ENCODE results near the gene OSBPL6. TPM values are rescaled to one million over a fixed set of nuclear protein-coding genes. Genes with fewer than 3 reads are reported as not detected.
"Not testable (repeated sequence)": the region's sequence is repeated elsewhere in the genome, so short reads cannot be mapped to it uniquely, and the experiment has no call there.

The OSBPL6 gene
- total and polyA plus RNA-seq, 4 donors: 1.3 to 3.3 (median 2.2) TPM

DNA sequence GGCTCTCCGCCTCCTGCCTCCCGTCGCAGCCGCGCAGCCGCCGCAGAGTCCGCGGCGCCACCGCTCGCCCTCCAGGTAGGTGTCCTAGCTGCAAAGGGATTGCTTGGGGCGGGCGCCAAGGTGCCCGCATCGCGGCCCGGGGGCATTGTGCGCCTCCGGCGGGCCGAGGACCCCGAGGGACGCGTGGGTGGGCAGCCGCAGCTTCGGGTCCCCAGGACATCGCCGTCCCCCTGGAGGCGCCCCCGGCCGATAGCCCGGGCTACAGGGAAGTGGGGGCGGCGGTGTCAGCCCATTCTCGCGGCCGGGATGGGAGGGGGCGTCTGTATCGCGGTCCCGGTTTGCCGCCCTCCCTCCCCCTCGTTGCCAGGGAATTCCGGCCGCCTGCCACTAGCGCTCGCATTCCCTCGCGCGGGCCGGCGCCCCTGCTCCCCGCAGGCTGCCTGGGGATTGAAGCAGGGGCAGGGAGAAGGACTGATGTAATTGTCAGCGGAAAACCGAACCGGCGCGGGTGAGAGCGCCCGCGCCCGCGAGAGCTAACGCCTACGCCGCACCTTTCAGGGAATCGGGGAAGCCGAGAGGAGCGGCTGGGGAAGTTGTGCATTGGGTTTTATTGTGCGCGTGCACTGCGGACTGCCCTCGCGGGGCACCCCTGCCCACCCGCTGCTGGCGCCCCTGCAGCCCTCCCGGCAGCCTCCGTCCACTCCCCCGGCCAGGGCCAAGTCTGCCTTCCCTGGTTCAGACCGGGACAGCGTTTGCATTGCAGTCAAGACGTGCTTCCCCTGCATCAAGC lies 483 bp downstream of the OSBPL6 start:
- H3K4me1 ChIP-seq (ENCODE audit: control insufficient read depth in 4 of 4, insufficient read depth in 4 of 4, low read length in 3 of 4): peaks cover 0 to 20% (median 13%) of the 10 kb centered on the region in 4 donors
- H3K27me3 ChIP-seq (ENCODE audit: control insufficient read depth in 4 of 4, insufficient read depth in 4 of 4, low read length in 3 of 4): no peaks in the 10 kb centered on the region
- H3K4me3 ChIP-seq (ENCODE audit: low read depth in 1 of 3, low read length in 3 of 3): peak overlapping the region; percentile 73 to 90 (median 79)
- peak overlapping the region; percentile 66 to 85 for H3K27ac ChIP-seq (ENCODE audit: low read depth in 1 of 2, low read length in 2 of 2)
- under 1% methylated on average over 83 of the region's 83 CpGs for whole genome bisulfite sequencing
- H3K9ac ChIP-seq (ENCODE audit: low read depth in 1 of 2, low read length in 2 of 2): peak overlapping the region in 1 of 2 donors; percentile 97
- H3K9me3 ChIP-seq (ENCODE audit: control insufficient read depth in 4 of 4, low read length in 3 of 4): no peaks in the 10 kb centered on the region
- no peaks in the 10 kb centered on the region for H3K36me3 ChIP-seq (ENCODE audit: control insufficient read depth in 4 of 4, insufficient read depth in 3 of 4, low read depth in 1 of 4, low read length in 3 of 4)
- TF ChIP-seq GABPA (IDR thresholded peaks at IDR 0.05 in 1 of 2, conservative IDR thresholded peaks at IDR 0.05 in 1 of 2): no peak
- TF ChIP-seq SP1 (IDR thresholded peaks at IDR 0.05): no peak
- no peak for TF ChIP-seq RAD21 (IDR thresholded peaks at IDR 0.05)
- TF ChIP-seq, protein P1, sequence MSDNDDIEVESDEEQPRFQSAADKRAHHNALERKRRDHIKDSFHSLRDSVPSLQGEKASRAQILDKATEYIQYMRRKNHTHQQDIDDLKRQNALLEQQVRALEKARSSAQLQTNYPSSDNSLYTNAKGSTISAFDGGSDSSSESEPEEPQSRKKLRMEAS (IDR thresholded peaks at IDR 0.05): no peak
- TF ChIP-seq FOXA1 (IDR thresholded peaks at IDR 0.05): no peak
- TF ChIP-seq YY1 (IDR thresholded peaks at IDR 0.05): no peak
- no peak for TF ChIP-seq NR2F2 (IDR thresholded peaks at IDR 0.05)
- DNase-seq (ENCODE audit: low spot score): peak; percentile 47

DNA sequence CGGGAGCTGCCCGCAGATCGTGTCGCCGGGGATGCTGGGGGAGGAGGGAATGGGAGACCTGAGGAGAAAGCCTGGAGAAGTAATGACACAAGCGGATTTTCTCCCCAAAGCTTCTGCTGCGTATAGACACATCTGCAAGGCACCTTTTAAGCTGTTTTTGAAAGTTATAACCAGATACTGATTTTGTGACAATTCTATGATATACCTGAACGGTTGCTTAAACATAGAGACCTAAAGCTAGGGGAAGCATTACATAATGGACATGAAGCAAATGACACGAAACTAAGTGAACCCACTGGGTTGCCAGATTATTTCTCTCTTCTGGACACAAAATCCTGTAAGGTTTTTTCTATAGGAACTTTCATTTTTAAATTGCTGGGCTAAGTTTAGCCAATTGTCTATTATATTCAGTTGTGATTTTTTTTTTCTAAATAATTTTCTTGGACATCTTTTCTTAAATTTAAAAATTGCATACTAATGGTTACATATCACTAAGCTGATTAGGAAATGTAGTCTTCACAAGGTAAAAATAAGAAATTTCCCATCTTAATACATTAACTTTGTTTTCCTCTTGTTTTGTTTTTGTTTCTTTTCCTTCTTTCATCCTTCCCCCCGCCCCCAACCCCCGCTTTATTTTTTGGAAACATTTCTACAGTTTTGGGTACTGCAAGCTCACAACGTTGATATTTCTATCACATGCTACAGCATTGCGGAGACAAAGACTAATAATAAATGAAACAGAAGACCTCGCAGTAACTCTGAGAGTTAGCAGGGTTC lies 1.3 kb downstream of the OSBPL6 start:
- peak overlapping the region; percentile 66 to 85 for H3K27ac ChIP-seq (ENCODE audit: low read depth in 1 of 2, low read length in 2 of 2)
- H3K4me1 ChIP-seq (ENCODE audit: control insufficient read depth in 4 of 4, insufficient read depth in 4 of 4, low read length in 3 of 4): peaks cover 0 to 20% (median 13%) of the 10 kb centered on the region in 4 donors
- no peaks in the 10 kb centered on the region for H3K36me3 ChIP-seq (ENCODE audit: control insufficient read depth in 4 of 4, insufficient read depth in 3 of 4, low read depth in 1 of 4, low read length in 3 of 4)
- 22% methylated on average over 14 of the region's 14 CpGs for WGBS
- peak overlapping the region; percentile 73 to 90 (median 79) for H3K4me3 ChIP-seq (ENCODE audit: low read depth in 1 of 3, low read length in 3 of 3)
- TF ChIP-seq GABPA (IDR thresholded peaks at IDR 0.05 in 1 of 2, conservative IDR thresholded peaks at IDR 0.05 in 1 of 2) (no peak), TAF1 (conservative IDR thresholded peaks at IDR 0.05) (no peak), YY1 (IDR thresholded peaks at IDR 0.05) (peak; percentile 30), FOXA2 (IDR thresholded peaks at IDR 0.05) (no peak), NR2F2 (IDR thresholded peaks at IDR 0.05) (no peak)
- no peak for DNase-seq (ENCODE audit: low spot score)
- no peaks in the 10 kb centered on the region for H3K9me3 ChIP-seq (ENCODE audit: control insufficient read depth in 4 of 4, low read length in 3 of 4)
- no peak overlapping the region for H3K9ac ChIP-seq (ENCODE audit: low read depth in 1 of 2, low read length in 2 of 2)
- H3K27me3 ChIP-seq (ENCODE audit: control insufficient read depth in 4 of 4, insufficient read depth in 4 of 4, low read length in 3 of 4): no peaks in the 10 kb centered on the region

DNA sequence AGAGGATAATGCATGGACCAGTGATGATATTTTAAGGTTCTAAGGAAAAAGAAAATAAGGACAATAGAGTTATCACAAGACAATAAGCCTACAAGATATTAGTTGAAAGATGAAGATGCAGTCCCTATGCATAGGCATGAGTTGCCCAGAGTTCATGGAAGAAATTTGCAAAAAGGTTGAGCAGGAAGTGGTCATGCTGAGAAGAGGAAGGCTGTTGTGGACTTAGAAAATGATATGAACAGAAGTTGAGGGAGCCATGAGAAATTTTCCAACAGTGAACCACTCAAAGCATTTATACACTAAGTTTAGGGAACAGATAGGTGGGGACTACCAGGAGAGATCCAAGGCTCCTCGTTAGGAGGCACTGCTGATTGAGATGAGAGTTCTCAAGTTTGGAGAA lies 3.5 kb downstream of the OSBPL6 start:
- Histone ChIP-seq H3K27ac (ENCODE audit: low read depth in 1 of 2, low read length in 2 of 2) (no peak overlapping the region), H3K36me3 (ENCODE audit: control insufficient read depth in 4 of 4, insufficient read depth in 3 of 4, low read depth in 1 of 4, low read length in 3 of 4) (no peaks in the 10 kb centered on the region), H3K9me3 (ENCODE audit: control insufficient read depth in 4 of 4, low read length in 3 of 4) (no peaks in the 10 kb centered on the region), H3K4me3 (ENCODE audit: low read depth in 1 of 3, low read length in 3 of 3) (no peak overlapping the region), H3K4me1 (ENCODE audit: control insufficient read depth in 4 of 4, insufficient read depth in 4 of 4, low read length in 3 of 4) (peaks cover 0 to 15% (median 10%) of the 10 kb centered on the region in 4 donors), H3K9ac (ENCODE audit: low read depth in 1 of 2, low read length in 2 of 2) (no peak overlapping the region), H3K27me3 (ENCODE audit: control insufficient read depth in 4 of 4, insufficient read depth in 4 of 4, low read length in 3 of 4) (no peaks in the 10 kb centered on the region)
- 85% methylated on average over 1 of the region's 1 CpG for WGBS
- no peak for DNase-seq (ENCODE audit: low spot score)
- TF ChIP-seq, protein P1 (IDR thresholded peaks at IDR 0.05): no peak
- TF ChIP-seq HNF4A (conservative IDR thresholded peaks at IDR 0.05) (no peak), NR2F2 (IDR thresholded peaks at IDR 0.05) (no peak), JUND (IDR thresholded peaks at IDR 0.05) (no peak), RXRA (IDR thresholded peaks at IDR 0.05) (no peak), GABPA (IDR thresholded peaks at IDR 0.05 in 1 of 2, conservative IDR thresholded peaks at IDR 0.05 in 1 of 2) (no peak), SP1 (IDR thresholded peaks at IDR 0.05) (no peak), TAF1 (conservative IDR thresholded peaks at IDR 0.05) (no peak), EGR1 (IDR thresholded peaks at IDR 0.05; ENCODE audit: low read depth in 2 of 2) (no peak)
- TF ChIP-seq, protein P2, sequence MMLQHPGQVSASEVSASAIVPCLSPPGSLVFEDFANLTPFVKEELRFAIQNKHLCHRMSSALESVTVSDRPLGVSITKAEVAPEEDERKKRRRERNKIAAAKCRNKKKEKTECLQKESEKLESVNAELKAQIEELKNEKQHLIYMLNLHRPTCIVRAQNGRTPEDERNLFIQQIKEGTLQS (IDR thresholded peaks at IDR 0.05): no peak

DNA sequence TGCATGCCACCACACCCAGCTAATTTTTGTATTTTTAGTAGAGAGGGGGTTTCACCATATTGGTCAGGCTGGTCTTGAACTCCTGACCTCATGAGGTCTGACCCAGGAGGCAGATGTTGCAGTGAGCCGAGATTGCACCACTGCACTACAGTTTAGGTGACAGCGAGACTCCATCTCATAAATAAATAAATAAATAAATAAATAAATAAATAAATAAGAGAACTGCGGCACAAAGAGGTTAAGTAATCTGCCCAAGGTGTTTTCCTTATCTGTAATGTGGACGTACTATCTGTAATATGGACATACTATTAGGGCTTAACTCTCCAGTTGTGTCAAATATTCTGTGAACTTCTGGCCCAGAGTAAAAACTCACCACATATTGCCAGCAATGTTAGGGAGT lies 4.1 kb downstream of the OSBPL6 start:
- not testable (repeated sequence) for H3K27me3 ChIP-seq (ENCODE audit: control insufficient read depth in 4 of 4, insufficient read depth in 4 of 4, low read length in 3 of 4); H3K27ac ChIP-seq (ENCODE audit: low read depth in 1 of 2, low read length in 2 of 2); DNase-seq (ENCODE audit: low spot score); H3K4me3 ChIP-seq (ENCODE audit: low read depth in 1 of 3, low read length in 3 of 3); H3K9ac ChIP-seq (ENCODE audit: low read depth in 1 of 2, low read length in 2 of 2); H3K36me3 ChIP-seq (ENCODE audit: control insufficient read depth in 4 of 4, insufficient read depth in 3 of 4, low read depth in 1 of 4, low read length in 3 of 4); H3K9me3 ChIP-seq (ENCODE audit: control insufficient read depth in 4 of 4, low read length in 3 of 4)
- H3K4me1 ChIP-seq (ENCODE audit: control insufficient read depth in 4 of 4, insufficient read depth in 4 of 4, low read length in 3 of 4): peaks cover 0 to 14% (median 7%) of the 10 kb centered on the region in 4 donors
- WGBS: 88% methylated on average over 4 of the region's 4 CpGs

All from liver (tissue), 9 donors.